Skeletal muscle satellite cell (primary cell): Measurements from ENCODE around the gene CALHM5.

Experiments used
- H3K27me3 ChIP-seq: 2 replicates; pipeline ENCODE4 v1.7.0; 2013; ENCODE audit warnings: low read length; ENCODE audit not compliant: control insufficient read depth, insufficient read depth
- H3K36me3 ChIP-seq: 2 replicates; pipeline ENCODE4 v1.7.0; 2013; ENCODE audit warnings: mild to moderate bottlenecking, control low read depth, low read length; ENCODE audit not compliant: insufficient read depth
- H3K4me1 ChIP-seq: 2 replicates; pipeline ENCODE4 v1.7.0; 2013; ENCODE audit warnings: low read length; ENCODE audit not compliant: control insufficient read depth, insufficient read depth
- H3K4me2 ChIP-seq: 2 replicates; pipeline ENCODE4 v1.7.0; 2013; ENCODE audit warnings: mild to moderate bottlenecking, low read length
- H3K4me3 ChIP-seq: 2 replicates; pipeline ENCODE4 v1.7.0; 2013; ENCODE audit warnings: low read length
- H3K9ac ChIP-seq: 2 replicates; pipeline ENCODE4 v1.7.0; 2013; ENCODE audit warnings: mild to moderate bottlenecking, low read depth, low read length, moderate library complexity
- H3K9me3 ChIP-seq: replicated peaks from 2 replicates; pipeline ENCODE4 v1.7.0; 2013; ENCODE audit warnings: mild to moderate bottlenecking, control low read depth, low read length

CALHM5 gene

GRCh38 chr6:116531675-116532570 is 20.5 kb downstream of the CALHM5 start:
- H3K4me1 ChIP-seq: peaks cover 11% of the 10 kb centered on the region
- no peak overlapping the region for H3K4me3 ChIP-seq
- H3K4me2 ChIP-seq: no peak overlapping the region
- H3K9me3 ChIP-seq: no peaks in the 10 kb centered on the region
- no peak overlapping the region for H3K9ac ChIP-seq
- no peaks in the 10 kb centered on the region for H3K36me3 ChIP-seq
- H3K27me3 ChIP-seq: no peaks in the 10 kb centered on the region

- no peak overlapping the region for H3K9ac ChIP-seq
- H3K4me3 ChIP-seq: no peak overlapping the region
- H3K36me3 ChIP-seq: no peaks in the 10 kb centered on the region
- no peaks in the 10 kb centered on the region for H3K27me3 ChIP-seq
- H3K4me2 ChIP-seq: no peak overlapping the region
- peaks cover 8% of the 10 kb centered on the region for H3K4me1 ChIP-seq
- H3K9me3 ChIP-seq: no peaks in the 10 kb centered on the region
These were observed 22.0 kb downstream of the CALHM5 start for GRCh38 chr6:116533233-116533957.

GRCh38 chr6:116535109-116535508 is 23.7 kb downstream of the CALHM5 start:
- Histone ChIP-seq H3K27me3 (no peaks in the 10 kb centered on the region), H3K4me3 (no peak overlapping the region), H3K9ac (no peak overlapping the region), H3K4me2 (no peak overlapping the region), H3K9me3 (no peaks in the 10 kb centered on the region), H3K4me1 (no peaks in the 10 kb centered on the region), H3K36me3 (no peaks in the 10 kb centered on the region)

GRCh38 chr6:116536216-116536621 is 24.8 kb downstream of the CALHM5 start:
- Histone ChIP-seq H3K4me3 (no peak overlapping the region), H3K4me1 (no peaks in the 10 kb centered on the region), H3K9me3 (no peaks in the 10 kb centered on the region), H3K9ac (no peak overlapping the region), H3K27me3 (no peaks in the 10 kb centered on the region), H3K4me2 (no peak overlapping the region), H3K36me3 (no peaks in the 10 kb centered on the region)

- Histone ChIP-seq H3K4me2 (no peak overlapping the region), H3K9ac (no peak overlapping the region), H3K4me1 (no peaks in the 10 kb centered on the region), H3K9me3 (no peaks in the 10 kb centered on the region), H3K4me3 (no peak overlapping the region), H3K27me3 (no peaks in the 10 kb centered on the region), H3K36me3 (no peaks in the 10 kb centered on the region)
These were observed 31.0 kb downstream of the CALHM5 start for GRCh38 chr6:116542426-116542825.

- Histone ChIP-seq H3K9ac (no peak overlapping the region), H3K4me2 (no peak overlapping the region), H3K9me3 (no peaks in the 10 kb centered on the region), H3K36me3 (no peaks in the 10 kb centered on the region), H3K27me3 (no peaks in the 10 kb centered on the region), H3K4me3 (no peak overlapping the region), H3K4me1 (no peaks in the 10 kb centered on the region)
These were observed 31.7 kb downstream of the CALHM5 start for GRCh38 chr6:116543149-116543548.

GRCh38 chr6:116545651-116546050 is 34.2 kb downstream of the CALHM5 start, which contains the start of gene TRAPPC3L:
TSS of gene TRAPPC3L (minus strand) at chr6:116545684. CDS start at chr6:116545514, 170 bp downstream.
- Histone ChIP-seq H3K4me3 (no peak within 1 kb of the TSS), H3K9ac (no peak within 1 kb of the TSS), H3K4me2 (no peak within 1 kb of the TSS), H3K36me3 (no peaks in the 10 kb centered on the region), H3K4me1 (no peaks in the 10 kb centered on the region), H3K27me3 (no peaks in the 10 kb centered on the region), H3K9me3 (no peaks in the 10 kb centered on the region)

- Histone ChIP-seq H3K9ac (no peak overlapping the region), H3K4me1 (no peaks in the 10 kb centered on the region), H3K9me3 (no peaks in the 10 kb centered on the region), H3K4me2 (no peak overlapping the region), H3K36me3 (no peaks in the 10 kb centered on the region), H3K27me3 (no peaks in the 10 kb centered on the region), H3K4me3 (no peak overlapping the region)
These were observed 35.9 kb downstream of the CALHM5 start for GRCh38 chr6:116547358-116547757.

- Histone ChIP-seq H3K9ac (no peak overlapping the region), H3K4me1 (peaks cover 4% of the 10 kb centered on the region), H3K36me3 (no peaks in the 10 kb centered on the region), H3K9me3 (no peaks in the 10 kb centered on the region), H3K4me2 (no peak overlapping the region), H3K4me3 (no peak overlapping the region), H3K27me3 (no peaks in the 10 kb centered on the region)
These were observed 39.4 kb downstream of the CALHM5 start for GRCh38 chr6:116550796-116551195.

GRCh38 chr6:116553451-116553850 is 42.0 kb downstream of the CALHM5 start, which contains the start of gene CALHM4:
TSS of gene CALHM4 (plus strand) at chr6:116553751. CDS start at chr6:116553794, 43 bp downstream.
- H3K4me3 ChIP-seq: no peak within 1 kb of the TSS
- H3K36me3 ChIP-seq: no peaks in the 10 kb centered on the region
- no peak within 1 kb of the TSS for H3K9ac ChIP-seq
- no peak within 1 kb of the TSS for H3K4me2 ChIP-seq
- H3K9me3 ChIP-seq: no peaks in the 10 kb centered on the region
- peaks cover 30% of the 10 kb centered on the region for H3K4me1 ChIP-seq
- H3K27me3 ChIP-seq: no peaks in the 10 kb centered on the region

GRCh38 chr6:116556065-116556464 is 44.6 kb downstream of the CALHM5 start:
- no peaks in the 10 kb centered on the region for H3K36me3 ChIP-seq
- no peak overlapping the region for H3K4me3 ChIP-seq
- H3K9ac ChIP-seq: peak overlapping the region; percentile 16
- no peaks in the 10 kb centered on the region for H3K27me3 ChIP-seq
- H3K4me2 ChIP-seq: peak overlapping the region; percentile 22
- peaks cover 44% of the 10 kb centered on the region for H3K4me1 ChIP-seq
- no peaks in the 10 kb centered on the region for H3K9me3 ChIP-seq
